Endothelial cell of umbilical vein (primary cell): ENCODE data around the gene ZSCAN12.

ENCODE experiments used
- EZH2 ChIP-seq: IDR thresholded peaks from 2 replicates; pipeline ENCODE4 v1.6.1; 2012; ENCODE audit warnings: borderline replicate concordance, low read depth, mild to moderate bottlenecking, moderate library complexity, low read length, inconsistent platforms; ENCODE audit not compliant: severe bottlenecking
- GATA2 ChIP-seq: IDR thresholded peaks from 2 replicates; pipeline ENCODE4 v1.7.0; 2011; ENCODE audit warnings: low read depth, mild to moderate bottlenecking, moderate library complexity, mixed read lengths, low read length; ENCODE audit not compliant: insufficient read length, insufficient read depth
- JUN ChIP-seq: IDR thresholded peaks from 2 replicates; pipeline ENCODE4 v1.6.1; 2011; ENCODE audit warnings: borderline replicate concordance, low read depth; ENCODE audit not compliant: insufficient read length, insufficient read depth
- MYC ChIP-seq: IDR thresholded peaks from one replicate; pipeline ENCODE4 v1.6.1; 2011; ENCODE audit warnings: mild to moderate bottlenecking, low read depth, low read length
- POLR2A ChIP-seq: IDR thresholded peaks from 2 replicates; pipeline ENCODE4 v1.6.1; 2012; ENCODE audit warnings: low read depth, mild to moderate bottlenecking, control low read depth, low read length
- POLR2AphosphoS5 ChIP-seq: IDR thresholded peaks from 2 replicates; pipeline ENCODE4 v1.6.1; 2012; ENCODE audit warnings: low read depth, mild to moderate bottlenecking, control low read depth, low read length, moderate library complexity; ENCODE audit not compliant: insufficient read depth
- TF ChIP-seq, protein P1 (sequence below), 2 donors: IDR thresholded peaks; 1 replicate in 1 of 2; 2 replicates in 1 of 2; pipeline ENCODE4 v1.5.1; 2011; ENCODE audit warnings: low read length in 2 of 2, mild to moderate bottlenecking in 2 of 2, moderate library complexity in 2 of 2, control low read depth in 1 of 2, inconsistent platforms in 1 of 2, low read depth in 1 of 2; ENCODE audit not compliant: insufficient read depth in 1 of 2; ENCODE audit errors: extremely low read depth in 1 of 2
- TF ChIP-seq, protein P2 (sequence below): IDR thresholded peaks from 2 replicates; pipeline ENCODE4 v1.6.1; 2011; ENCODE audit not compliant: insufficient read depth, insufficient read length

DNA sequence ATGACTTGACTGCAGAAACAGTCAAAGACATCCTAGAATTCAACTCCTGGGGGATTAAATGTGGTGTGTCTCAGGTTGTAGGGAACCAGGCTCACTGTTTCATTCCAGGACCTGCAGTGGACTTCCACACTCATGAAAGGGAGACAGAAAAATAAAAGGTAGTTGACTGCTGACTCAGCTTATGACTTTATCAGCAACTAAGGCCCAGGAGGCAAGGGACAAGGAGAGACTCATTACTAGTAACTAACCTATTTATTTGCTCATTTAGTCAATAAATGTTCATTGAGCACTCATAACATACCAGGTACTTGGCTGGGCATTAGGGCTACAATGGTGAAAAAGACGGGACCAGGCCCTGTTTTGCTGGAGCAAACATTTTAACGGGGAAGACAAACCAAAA, 66.5 kb downstream of the ZSCAN12 start:
- TF ChIP-seq POLR2A = no peak
- no peak for TF ChIP-seq EZH2
- TF ChIP-seq, protein P1, sequence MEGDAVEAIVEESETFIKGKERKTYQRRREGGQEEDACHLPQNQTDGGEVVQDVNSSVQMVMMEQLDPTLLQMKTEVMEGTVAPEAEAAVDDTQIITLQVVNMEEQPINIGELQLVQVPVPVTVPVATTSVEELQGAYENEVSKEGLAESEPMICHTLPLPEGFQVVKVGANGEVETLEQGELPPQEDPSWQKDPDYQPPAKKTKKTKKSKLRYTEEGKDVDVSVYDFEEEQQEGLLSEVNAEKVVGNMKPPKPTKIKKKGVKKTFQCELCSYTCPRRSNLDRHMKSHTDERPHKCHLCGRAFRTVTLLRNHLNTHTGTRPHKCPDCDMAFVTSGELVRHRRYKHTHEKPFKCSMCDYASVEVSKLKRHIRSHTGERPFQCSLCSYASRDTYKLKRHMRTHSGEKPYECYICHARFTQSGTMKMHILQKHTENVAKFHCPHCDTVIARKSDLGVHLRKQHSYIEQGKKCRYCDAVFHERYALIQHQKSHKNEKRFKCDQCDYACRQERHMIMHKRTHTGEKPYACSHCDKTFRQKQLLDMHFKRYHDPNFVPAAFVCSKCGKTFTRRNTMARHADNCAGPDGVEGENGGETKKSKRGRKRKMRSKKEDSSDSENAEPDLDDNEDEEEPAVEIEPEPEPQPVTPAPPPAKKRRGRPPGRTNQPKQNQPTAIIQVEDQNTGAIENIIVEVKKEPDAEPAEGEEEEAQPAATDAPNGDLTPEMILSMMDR (IDR thresholded peaks at IDR 0.05; ENCODE audit: extremely low read depth in 1 of 2, insufficient read depth in 1 of 2, low read depth in 1 of 2, low read length in 2 of 2) = no peak
- TF ChIP-seq, protein P2, sequence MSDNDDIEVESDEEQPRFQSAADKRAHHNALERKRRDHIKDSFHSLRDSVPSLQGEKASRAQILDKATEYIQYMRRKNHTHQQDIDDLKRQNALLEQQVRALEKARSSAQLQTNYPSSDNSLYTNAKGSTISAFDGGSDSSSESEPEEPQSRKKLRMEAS = no peak
- no peak for TF ChIP-seq JUN
- no peak for TF ChIP-seq POLR2AphosphoS5
- TF ChIP-seq GATA2 = no peak
- no peak for TF ChIP-seq MYC
